Keratinocyte (primary cell): ENCODE measurements around the gene EPG5.

Experiments used
- CTCF ChIP-seq, 3 experiments: IDR thresholded peaks in 1 of 3; conservative IDR thresholded peaks in 1 of 3; optimal IDR thresholded peaks in 1 of 3; 2 replicates in 2 of 3; 3 replicates in 1 of 3; pipeline versions ENCODE3 to v1.5.1; 2011; ENCODE audit warnings: low read length in 3 of 3, mild to moderate bottlenecking in 3 of 3, moderate library complexity in 2 of 3, control low read depth in 1 of 3, inconsistent platforms in 1 of 3; ENCODE audit not compliant: insufficient read depth in 2 of 3; ENCODE audit errors: extremely low read depth in 1 of 3
- EZH2 ChIP-seq: IDR thresholded peaks from one replicate; pipeline ENCODE4 v1.6.1; 2012; ENCODE audit warnings: inconsistent platforms, mild to moderate bottlenecking, low read length, moderate library complexity

GRCh38 chr18:45863469-45863868 lies 103.7 kb downstream of the EPG5 start:
- no peak for TF ChIP-seq EZH2
- no peak for TF ChIP-seq CTCF (optimal IDR thresholded peaks at IDR 0.05 in 1 of 3, IDR thresholded peaks at IDR 0.05 in 1 of 3, conservative IDR thresholded peaks at IDR 0.05 in 1 of 3; ENCODE audit: extremely low read depth in 1 of 3, insufficient read depth in 2 of 3, low read length in 3 of 3)
